ENCODE data around the gene EPHB1.

The EPHB1 gene

DNA sequence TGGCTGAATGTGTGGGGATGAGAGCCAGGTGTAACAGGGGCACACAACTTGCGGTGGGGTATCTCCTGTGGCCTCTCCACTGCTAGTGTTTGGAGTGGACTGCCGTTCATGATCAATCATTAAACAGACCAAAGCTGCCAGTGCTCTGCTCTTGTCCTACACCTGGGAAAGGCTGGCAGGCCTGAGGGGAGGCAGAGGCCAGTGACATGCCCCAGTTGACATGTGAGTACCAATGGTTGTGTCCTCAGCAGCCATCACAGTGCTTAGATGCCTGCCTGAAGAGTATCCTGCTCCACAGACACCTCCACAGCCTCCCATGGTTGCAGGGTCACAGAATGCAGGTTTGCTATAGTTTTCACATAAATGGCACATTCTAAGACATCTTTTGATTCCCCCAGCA lies 348.4 kb downstream of the EPHB1 start:
- no peak for DNase-seq
- intact Hi-C loops (cut with DNase I), result no loop called here

DNA sequence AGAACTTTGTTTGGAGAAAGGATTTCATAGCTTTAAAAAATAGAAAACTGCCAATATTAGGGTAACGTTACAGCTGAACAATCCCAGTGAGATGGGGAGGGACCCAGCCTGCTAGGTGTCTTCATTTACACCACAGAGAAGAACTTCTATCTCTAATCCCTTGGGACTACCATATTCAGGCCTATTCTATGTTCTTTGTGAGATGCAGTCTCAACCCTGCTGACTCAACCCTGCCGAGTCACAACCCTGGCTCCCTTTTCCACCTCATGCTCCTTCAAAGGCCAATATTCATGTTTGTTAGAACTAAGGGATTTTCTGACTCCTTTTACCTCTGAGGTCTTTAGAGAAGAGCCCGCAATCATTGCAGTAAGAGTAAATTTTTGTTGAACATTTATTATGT lies 350.5 kb downstream of the EPHB1 start:
- intact Hi-C loops (cut with DNase I), result no loop called here
- DNase-seq, result no peak

DNA sequence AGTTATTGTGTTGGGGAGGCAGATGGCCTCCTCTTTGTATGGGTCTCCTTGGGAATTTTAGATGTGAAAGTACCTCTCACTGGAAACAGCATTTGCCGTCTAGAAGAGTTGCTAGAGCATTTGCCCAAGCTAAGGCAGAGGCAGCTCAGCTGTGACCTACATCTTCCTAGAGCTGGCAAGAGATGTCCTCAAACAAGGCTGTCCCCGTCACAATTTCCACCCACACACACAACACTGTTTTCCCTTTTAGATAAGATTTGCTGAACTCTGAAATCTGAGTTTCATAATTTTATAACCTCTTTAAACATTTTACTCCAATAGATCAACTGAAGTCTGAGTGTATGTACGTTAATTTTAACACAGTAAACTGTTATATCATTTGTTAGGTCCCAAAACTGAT lies 352.6 kb downstream of the EPHB1 start:
- DNase-seq, result peak in 2 of 42 donors; percentile 9 to 16
- intact Hi-C loops (cut with DNase I), result no loop called here

DNA sequence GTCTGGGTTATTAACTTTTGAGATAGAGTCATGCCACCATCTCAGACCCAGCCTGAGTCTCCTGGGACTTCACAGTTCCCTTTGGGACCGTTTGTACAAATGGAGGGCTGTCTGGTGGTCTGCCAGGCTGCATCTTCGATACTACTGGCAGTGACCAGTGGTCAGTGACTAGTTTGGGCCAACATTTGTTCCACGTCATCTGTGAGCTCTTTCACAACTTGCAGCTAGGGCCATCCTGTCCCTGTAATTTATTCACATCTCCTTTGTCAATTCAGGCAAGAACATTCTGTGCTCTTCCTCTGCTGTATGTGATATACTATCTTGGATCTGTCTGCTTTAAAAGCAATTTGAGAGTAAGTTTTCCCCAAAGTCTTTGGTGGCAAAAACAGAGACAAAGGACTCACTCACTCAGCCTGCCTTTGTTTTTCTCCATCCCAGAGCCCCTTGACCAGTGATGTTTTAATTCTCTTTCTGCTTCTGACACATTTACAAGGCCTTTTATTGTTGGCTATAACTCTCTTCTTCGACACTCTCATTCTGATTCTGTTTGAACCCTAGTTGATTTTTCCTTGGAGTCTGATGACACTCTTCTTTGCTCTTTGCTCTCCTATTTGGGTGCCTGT lies 353.4 kb downstream of the EPHB1 start:
- DNase-seq, result peak in 2 of 42 donors; percentile 51 to 57
- intact Hi-C loops (cut with DNase I), result no loop called here

DNA sequence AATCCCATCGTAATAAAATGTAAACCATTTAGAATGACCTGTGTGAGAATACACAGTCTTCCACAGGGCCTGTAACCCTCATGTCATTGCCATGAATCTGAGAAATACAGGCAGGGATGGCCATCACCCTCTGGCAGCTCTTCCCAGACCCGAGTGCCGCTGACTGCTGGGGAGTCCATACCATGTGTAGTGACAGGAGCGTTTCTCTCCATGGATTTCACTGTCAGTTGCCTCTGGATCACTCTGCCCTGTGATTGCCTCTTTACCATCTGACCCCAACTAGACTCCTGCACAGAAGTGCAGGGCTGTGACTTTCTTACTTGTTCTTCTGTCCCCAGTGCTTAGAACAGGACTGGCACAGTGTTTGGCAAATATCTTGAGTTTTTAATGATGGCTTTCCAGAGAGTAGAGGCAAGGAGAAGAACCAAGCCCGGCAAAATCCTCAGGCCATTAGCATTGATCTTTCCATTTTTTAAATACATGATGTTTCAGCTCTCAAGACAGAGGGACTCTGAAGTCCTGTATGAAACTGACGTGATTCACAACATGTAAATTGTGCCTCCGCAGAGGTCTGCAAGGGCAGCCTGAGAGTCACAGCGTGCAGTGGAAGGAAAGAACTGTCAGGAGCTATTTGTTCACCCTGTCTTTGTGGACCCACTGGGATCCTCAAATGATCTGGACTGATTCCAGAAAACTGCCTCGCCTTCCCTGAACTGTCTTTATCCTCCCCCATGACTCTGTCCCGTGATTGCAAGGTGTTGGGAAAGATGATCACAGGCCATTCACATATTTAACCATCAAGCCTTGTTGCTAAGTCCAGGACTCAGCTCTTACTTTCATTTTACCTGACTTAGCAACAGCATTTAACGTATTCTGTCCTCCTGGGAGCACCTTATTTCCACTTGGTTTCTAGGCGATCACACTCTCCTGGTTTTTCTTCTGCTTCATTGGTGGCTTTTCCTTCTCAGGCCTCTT lies 354.9 kb downstream of the EPHB1 start:
- no peak for DNase-seq
- intact Hi-C loops (cut with DNase I), result no loop called here

DNA sequence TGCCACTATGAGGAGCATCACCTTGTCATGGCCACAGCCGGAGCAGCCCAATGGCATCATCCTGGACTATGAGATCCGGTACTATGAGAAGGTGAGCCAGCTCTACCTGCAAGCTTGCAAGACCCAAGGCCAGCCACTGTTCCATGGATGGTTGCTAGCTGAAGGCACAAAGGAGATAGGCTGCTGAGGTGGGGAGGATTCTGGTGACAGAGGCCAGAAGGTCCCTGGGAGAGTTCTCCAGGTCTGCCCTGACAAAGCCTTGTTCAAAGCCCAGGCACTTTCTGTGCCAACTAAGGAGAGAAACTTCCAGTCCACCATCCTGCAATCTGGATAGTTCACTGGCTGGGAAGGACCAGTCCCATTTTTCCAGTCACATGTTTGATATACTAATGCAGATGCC lies 359.1 kb downstream of the EPHB1 start:
- no peak for DNase-seq
- intact Hi-C loops (cut with DNase I), result no loop called here

DNA sequence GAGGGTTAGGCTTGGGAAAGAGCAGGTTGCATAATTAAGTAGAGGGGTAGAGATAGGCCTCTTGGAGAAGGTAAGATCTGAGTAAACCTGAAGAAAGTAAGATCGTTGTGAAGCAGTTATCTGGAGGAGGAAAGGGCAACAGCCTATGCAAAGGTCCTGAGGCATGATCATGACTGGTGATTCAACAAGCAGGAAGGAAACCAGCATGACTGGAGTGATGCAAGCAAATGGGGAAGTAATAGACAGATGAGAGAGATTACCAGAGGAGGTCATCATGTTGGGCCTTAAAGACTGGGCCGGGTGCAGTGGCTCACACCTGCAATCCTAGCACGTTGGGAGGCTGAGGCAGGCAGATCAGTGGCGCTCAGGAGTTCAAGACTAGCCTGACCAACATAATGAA lies 360.2 kb downstream of the EPHB1 start:
- DNase-seq, result no peak
- intact Hi-C loops (cut with DNase I), result no loop called here

- DNase-seq, result no peak
- intact Hi-C loops (cut with DNase I), result no loop called here
Observed at GRCh38 chr3:135155791-135156190, 360.7 kb downstream of the EPHB1 start.

GRCh38 chr3:135157045-135157740 lies 362.1 kb downstream of the EPHB1 start:
- DNase-seq, result no peak
- intact Hi-C loops (cut with DNase I), result no loop called here

- DNase-seq, result peak in 1 of 42 donors; percentile 8
- intact Hi-C loops (cut with DNase I), result no loop called here
Observed at GRCh38 chr3:135158520-135158919, 363.5 kb downstream of the EPHB1 start.

DNA sequence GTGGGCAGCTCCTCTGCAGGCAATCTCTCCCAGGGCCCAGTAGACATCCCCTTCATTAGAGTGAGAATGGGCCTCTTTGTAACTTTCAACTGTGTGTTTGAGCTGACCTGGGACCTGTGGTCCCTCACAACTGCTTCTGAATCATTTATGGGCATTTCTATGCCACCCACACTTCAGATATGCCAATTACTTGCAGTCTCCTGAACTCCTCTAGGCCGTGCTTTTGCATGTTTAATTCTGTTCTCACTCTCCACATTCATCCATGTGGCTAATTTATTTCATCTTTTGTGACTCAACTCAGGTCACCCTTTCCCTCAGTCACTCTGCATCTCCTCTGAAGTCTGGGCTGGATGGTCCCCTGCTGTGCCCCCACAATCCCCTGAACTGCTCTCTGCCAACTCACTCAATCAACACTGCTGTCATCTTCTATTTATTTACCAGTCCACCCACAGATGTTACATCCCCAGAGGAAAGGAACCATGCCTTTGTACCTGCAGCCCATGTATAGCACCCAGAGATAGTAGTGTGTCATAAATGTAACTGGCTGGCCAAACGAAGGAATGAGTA lies 364.7 kb downstream of the EPHB1 start:
- intact Hi-C loops (cut with DNase I), result no loop called here
- DNase-seq, result peak in 1 of 42 donors; percentile 29

GRCh38 chr3:135161425-135161824 lies 366.4 kb downstream of the EPHB1 start:
- intact Hi-C loops (cut with DNase I), result no loop called here
- DNase-seq, result peak in 1 of 42 donors; percentile 16

- intact Hi-C loops (cut with DNase I), result no loop called here
- DNase-seq, result peak in 1 of 42 donors; percentile 16
Observed at GRCh38 chr3:135163701-135164100, 368.6 kb downstream of the EPHB1 start.

- intact Hi-C loops (cut with DNase I), result no loop called here
- peak in 1 of 42 donors; percentile 40 for DNase-seq
Observed at GRCh38 chr3:135165260-135165659, 370.2 kb downstream of the EPHB1 start.

DNA sequence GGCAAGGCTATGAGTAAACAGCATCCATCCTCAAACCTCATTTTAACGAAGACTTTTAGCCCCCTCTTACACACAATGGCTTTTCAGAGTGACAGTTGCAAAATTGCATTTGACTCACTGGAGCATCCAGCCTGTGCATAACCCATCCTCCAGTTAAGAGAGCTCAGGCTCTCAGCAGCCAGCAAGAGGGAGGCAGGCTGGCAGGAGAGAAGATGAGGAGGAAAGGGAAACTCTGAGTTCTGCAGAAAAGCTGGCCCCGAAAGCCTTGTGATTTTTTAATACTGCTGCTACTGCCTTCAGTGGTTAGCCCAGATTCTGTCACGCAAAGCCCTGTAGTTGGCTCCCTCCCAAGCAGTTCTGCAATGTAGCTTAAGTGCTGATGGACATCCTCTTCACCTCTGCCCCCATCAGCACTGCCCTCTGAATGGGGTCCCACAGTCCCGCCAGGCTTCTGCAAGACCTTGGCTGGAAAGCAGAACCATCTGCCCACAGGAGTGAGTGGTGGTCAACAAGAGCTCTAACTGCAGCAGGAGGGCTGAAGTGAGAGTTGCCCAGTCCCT lies 371.3 kb downstream of the EPHB1 start:
- DNase-seq, result peak in 26 of 42 donors; percentile 11 to 74 (median 43)
- intact Hi-C loops (cut with DNase I), result no loop called here

DNA sequence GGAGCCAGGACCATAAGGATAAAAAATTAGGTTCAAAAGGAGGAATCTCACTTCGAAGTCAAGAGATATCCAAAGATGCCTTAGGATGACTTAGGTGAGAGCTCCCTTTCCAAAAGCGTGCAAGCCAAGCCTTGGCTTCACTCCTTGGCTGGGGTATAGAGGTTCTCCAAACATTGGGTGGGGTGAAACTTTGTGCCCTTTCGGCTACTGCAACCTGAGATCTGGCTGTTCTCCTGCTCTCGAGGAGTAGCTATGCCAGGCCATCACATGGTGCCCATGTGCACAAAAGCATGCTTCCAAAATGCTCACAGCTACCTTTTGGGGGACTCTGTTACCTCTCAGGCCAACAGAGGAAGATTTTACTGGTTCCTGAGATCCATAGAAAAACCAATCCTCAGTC lies 373.8 kb downstream of the EPHB1 start:
- DNase-seq, result peak in 1 of 42 donors; percentile 27
- intact Hi-C loops (cut with DNase I), result no loop called here

GRCh38 chr3:135169651-135170050 lies 374.6 kb downstream of the EPHB1 start:
- intact Hi-C loops (cut with DNase I), result no loop called here
- DNase-seq, result peak in 17 of 42 donors; percentile 22 to 66 (median 38)

DNA sequence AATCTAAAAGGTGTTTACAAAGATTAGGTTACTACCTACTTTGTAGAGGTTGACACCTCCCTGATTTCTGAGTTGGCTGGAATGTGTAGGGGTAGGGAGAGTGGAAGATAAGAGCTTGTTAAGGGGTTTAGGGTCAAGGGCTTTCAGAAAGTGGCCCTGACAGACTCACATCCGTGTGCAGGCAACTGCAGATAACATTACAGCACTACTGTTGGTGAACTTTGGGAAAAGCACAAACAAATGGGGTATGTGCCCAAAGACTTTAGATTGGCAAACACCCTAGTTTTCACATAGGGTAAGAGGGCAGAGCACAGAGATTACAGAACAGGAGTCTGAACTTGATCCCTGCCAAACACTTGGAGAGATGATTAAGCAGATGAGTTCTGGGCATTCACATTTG lies 375.7 kb downstream of the EPHB1 start:
- intact Hi-C loops (cut with DNase I), result no loop called here
- no peak for DNase-seq

GRCh38 chr3:135172191-135172869 lies 377.3 kb downstream of the EPHB1 start:
- intact Hi-C loops (cut with DNase I), result no loop called here
- DNase-seq, result peak in 2 of 42 donors; percentile 17 to 20
